Astrocyte (in vitro differentiated cells and primary cell): ENCODE results near the gene KRT78.

Experiments used
- EZH2 ChIP-seq: IDR thresholded peaks from 2 replicates; pipeline ENCODE4 v1.6.1; 2012; ENCODE audit warnings: mild to moderate bottlenecking, low read length, inconsistent platforms; ENCODE audit not compliant: insufficient read depth
- TF ChIP-seq, protein P1 (sequence below): IDR thresholded peaks from 2 replicates; pipeline ENCODE4 v1.5.1; 2011; ENCODE audit warnings: low read depth, mild to moderate bottlenecking, inconsistent platforms, low read length, moderate library complexity; ENCODE audit not compliant: insufficient read depth

DNA sequence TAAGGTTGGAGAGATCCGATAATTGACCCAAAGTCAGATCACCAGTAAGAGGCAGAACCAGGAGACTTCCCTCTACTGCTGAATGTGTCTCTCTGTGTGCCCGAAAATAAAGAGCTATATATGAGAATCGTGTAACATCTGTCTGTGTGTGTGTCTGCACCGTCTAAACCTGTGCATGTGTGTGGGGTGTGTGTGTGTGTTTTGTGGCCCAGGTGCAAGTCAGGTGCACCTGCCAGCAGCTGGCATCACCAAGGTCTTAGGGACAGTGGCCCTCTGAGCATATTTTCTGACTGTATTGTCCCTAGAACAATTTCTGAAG, 24.7 kb upstream of the KRT78 start:
- TF ChIP-seq, protein P1, sequence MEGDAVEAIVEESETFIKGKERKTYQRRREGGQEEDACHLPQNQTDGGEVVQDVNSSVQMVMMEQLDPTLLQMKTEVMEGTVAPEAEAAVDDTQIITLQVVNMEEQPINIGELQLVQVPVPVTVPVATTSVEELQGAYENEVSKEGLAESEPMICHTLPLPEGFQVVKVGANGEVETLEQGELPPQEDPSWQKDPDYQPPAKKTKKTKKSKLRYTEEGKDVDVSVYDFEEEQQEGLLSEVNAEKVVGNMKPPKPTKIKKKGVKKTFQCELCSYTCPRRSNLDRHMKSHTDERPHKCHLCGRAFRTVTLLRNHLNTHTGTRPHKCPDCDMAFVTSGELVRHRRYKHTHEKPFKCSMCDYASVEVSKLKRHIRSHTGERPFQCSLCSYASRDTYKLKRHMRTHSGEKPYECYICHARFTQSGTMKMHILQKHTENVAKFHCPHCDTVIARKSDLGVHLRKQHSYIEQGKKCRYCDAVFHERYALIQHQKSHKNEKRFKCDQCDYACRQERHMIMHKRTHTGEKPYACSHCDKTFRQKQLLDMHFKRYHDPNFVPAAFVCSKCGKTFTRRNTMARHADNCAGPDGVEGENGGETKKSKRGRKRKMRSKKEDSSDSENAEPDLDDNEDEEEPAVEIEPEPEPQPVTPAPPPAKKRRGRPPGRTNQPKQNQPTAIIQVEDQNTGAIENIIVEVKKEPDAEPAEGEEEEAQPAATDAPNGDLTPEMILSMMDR: no peak
- no peak for TF ChIP-seq EZH2
